Retina (tissue), 1 donor: Measurements from ENCODE around the gene PTPRG.
A peak's percentile ranks its signal among the peaks of the same experiment; 100 is the strongest.

ENCODE experiments used
- DNase-seq: peaks from one replicate; pipeline ENCODE4 v3.0.0-alpha.2; 2016

The PTPRG gene

DNA sequence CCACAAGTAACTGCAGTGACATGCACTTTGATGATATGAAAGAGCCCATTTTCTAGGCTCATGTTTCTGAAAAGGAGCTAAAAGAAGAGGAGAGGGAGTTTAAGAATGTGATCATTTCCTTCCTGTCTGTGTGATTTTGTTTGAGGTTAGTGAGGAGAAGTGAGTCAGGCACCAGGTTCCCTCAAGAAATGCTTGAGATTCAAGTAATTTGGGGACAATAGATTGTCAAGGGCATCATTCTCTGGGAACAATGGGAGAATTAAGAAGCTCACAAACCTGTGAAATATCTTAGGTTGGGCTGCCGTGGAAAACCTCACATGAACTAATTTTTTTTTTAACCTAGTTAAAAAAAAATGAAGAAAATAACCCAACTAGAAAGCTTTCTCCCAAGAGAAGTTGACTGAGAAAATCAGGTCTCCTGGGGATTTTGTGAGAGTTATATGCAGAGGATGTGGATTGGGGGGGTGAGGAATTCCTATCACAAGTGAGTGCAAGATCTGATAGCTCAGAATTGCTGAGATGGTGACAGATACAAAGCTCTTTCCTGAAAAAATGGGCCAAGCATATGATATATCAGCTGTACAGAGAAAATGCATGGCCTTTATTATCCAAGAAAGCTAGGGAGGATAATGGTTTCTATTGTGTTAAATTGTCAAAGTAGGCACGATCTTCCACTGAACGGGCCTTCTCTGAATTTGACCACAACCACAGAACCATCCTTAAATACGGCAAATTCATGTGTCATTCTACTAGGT, 608.7 kb downstream of the PTPRG start:
- no peak for DNase-seq

DNA sequence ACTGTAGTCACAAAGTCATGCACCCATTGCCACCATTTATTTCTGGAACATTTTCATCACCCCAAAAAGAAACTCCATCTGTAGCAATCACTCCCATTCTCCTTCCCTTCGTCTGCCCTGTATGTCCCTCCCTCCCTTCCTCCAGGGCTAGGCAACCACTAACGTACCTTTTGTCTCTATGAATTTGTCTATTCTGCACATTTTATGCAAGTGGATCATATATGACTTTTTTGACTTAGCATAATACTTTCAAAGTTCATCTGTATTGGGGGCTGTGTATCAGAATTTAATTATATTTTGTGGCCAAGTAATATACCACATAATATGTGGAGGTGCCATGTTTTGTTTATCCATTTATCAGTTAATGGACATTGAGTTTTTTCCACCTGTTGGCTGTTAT, 610.4 kb downstream of the PTPRG start:
- DNase-seq: no peak

DNA sequence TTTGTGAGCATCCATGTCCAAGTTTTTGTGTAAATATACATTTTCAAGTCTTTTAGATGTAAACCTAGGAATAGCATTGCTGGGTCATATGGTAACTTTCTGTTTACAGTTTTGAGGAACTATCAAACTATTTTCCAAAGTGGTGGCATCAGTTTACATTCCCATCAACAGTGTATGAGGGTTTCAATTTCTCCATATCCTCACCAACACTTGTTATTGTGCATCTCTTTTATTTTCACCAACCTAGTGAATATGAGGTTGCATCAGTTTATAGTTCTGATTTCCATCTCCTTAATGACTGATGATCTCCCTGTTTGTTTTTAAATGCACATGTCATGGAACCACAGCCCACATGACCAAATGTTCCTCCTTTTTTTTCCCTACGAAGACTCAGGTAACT, 610.8 kb downstream of the PTPRG start:
- no peak for DNase-seq

DNA sequence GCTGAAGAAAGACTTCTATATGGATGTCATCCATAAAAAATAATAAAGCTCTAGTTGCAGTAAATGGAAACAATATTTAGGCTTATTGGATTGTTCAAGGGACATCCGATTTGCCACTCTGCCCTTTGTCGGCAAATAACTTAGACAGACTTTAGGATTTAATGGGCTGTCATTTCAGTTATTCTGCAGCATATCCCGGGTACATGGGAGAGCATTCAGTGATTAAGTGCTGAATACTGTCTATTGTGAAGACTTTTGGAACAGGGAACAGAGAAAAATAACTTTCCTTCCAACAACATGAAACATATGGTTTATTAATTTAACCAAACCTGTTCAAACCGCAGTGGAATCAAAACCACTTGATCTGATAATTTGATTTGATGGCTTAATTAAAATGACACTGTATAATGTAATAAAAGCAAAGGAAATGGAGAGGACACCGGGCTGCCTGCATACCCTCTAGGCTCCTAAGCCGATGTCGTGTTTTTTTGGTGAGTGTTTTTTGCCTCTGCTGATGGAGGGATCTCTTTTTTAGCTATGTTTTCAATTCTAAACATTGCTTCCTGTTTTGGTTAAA, 612.7 kb downstream of the PTPRG start:
- no peak for DNase-seq

DNA sequence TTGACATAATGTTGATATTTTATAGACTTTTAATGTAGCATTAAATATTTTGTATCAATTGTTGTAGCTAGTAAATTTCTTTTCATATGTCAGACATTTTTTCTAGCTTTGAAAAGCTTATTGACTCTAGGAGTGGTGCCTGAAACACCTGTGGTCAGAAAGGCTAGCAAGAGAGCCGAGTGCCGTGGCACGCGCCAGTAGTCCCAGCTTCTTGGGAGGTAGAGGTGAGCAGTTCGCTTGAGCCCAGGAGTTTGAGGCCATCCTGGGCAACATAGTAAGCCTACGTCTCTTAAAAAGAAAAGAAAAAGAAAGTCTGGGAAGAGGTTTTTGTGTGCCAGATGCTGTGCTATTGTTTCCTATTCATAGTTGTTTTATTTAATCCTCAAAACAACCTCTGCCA, 613.8 kb downstream of the PTPRG start:
- no peak for DNase-seq

DNA sequence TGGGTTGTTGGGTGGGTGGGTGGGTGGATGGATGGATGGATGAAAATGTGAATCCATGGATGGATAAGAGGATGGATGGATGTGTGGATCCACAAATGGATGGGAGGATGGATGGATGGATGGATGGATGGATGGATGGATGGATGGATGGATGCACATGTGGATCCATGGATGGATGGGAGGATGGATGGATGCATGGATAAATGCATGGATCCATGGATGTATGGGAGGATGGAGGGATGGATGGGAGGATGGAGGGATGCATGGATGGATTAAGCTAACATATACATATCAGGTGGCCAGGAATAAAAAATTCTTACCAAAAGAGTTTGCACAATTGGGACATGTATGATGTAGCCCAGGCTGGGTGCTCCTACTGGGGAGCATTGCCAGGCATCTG, 616.7 kb downstream of the PTPRG start:
- no peak for DNase-seq

DNA sequence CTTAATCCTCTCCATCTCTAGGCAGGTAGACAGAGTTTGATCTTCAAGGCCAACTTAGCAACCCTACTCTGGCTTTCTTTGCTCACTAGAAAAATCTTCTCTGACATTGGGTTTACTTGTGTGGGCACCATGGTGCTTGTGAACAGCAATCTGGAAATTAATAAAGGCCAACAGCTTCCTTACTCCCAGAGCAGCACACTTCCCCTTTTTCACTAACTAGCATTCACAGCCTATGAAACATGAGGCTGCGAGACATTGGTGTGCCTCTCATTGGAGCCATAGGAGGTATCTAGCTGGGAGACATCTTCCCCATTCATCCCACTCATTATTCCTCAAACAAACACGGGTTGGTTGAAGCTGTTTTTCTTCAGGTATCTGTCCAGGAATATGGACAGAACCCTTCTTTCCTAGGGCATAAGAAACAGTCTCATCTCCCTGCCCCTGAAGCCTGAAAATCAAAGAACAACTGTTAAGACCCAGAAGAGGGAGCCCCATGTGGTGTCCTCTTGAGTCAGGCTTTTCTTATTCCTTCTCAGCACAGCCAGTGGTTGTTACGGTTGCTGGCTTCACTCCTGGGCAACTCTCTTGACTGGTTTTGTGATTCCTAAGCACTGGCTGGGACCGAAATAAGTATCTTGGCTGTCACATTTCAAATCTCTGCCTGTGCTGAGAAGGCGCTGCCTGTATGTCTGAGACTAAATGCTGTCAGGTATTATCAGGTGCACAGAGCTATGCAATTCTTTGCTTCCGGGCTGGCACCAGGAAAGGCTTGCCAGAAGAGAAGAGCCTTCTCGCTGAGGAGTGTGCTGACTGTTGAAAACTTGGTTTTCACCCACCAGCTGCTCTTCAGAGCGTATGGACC, 617.6 kb downstream of the PTPRG start:
- no peak for DNase-seq

DNA sequence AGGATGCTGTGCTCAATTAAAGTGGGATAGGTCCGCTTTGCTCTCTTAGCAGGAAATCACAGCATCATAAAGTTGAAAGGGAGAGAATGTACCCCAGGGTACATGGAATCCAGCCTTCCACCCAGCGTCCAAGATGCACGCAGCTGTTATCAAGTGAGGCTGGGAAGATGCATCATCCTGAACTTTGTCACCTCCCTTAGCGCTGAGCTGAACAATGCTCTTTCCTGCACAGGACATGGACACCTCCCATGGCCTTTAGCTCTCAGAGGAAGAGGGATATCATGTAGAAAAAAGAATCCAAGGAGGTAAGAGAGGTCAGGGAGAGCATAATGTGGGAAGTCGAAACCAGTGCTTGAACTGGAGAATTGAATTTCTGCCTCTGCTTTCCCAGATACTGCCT, 619.1 kb downstream of the PTPRG start:
- no peak for DNase-seq

DNA sequence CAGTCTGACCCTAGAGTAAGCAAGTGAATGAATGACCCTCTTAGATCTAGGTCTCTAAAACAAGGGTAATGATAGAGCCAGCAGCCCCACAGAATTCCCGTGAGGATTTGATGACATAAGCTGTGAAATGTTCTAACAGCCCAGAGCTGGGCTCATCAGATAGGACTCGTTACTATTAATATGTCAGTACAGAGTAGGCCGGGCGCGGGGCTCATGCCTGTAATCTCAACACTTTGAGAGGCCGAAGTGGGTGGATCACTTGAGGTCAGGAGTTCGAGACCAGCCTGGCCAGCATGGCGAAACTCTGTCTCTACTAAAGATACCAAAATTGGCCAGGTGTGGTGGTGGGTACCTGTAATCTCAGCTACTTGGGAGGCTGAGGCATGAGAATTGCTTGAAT, 621.7 kb downstream of the PTPRG start:
- no peak for DNase-seq

DNA sequence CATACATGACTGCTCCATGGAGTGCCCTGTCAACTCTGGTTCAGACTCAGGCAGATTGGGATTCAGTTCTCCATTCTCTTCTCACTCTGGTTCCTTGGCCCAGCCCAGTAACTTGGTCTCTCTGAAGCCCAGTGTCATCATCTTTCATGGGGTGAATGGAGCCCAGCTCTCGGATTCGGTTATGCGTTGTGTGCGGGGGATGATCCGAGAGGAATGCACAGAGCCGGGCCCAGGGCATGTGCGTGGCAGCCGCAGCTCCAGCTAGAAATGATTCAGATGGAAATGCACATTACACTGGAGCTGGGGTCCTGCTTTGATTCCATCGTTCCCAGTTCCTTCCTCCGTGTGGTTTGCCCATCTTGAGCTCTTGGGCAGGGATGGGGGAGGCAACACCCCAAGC, 622.6 kb downstream of the PTPRG start:
- no peak for DNase-seq

DNA sequence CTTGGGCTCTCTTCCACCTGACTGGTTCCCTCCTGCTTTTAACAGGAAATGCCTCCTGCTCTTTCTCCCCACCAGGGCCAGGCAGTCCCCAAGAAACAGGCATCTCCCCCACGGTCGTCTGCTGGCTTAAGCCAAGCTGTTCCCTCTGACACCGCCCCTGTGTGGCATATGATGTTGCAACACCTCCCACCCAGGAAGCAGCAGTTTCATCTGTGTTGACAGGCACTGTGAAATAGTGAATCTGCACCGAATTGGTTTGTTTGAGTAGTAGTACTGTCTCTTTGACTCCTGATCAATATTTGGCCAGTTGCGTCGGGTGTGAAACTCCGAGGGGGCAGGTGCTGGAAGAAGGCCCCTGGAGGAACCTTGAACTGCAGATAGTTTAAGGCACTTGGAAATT, 623.2 kb downstream of the PTPRG start:
- no peak for DNase-seq

DNA sequence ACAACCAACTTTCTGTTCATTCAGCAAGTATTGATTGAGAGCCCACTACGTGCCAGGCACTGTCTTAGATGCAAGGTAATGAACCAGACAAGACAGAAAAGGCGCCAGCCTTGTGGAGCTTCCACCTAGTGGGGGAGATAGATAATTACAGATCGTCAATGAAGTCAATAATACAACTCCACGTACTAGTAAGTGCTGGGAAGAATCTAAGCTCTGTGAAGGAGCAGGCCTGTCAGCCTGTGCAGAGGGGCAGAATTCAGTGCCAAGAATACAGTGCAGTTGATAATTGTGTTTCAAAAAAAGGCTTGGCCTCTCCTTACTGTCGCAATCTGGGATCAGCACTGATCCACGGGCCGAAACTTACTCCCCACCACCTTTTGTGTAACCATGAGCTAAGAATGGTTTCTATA, 625.7 kb downstream of the PTPRG start:
- DNase-seq: no peak

DNA sequence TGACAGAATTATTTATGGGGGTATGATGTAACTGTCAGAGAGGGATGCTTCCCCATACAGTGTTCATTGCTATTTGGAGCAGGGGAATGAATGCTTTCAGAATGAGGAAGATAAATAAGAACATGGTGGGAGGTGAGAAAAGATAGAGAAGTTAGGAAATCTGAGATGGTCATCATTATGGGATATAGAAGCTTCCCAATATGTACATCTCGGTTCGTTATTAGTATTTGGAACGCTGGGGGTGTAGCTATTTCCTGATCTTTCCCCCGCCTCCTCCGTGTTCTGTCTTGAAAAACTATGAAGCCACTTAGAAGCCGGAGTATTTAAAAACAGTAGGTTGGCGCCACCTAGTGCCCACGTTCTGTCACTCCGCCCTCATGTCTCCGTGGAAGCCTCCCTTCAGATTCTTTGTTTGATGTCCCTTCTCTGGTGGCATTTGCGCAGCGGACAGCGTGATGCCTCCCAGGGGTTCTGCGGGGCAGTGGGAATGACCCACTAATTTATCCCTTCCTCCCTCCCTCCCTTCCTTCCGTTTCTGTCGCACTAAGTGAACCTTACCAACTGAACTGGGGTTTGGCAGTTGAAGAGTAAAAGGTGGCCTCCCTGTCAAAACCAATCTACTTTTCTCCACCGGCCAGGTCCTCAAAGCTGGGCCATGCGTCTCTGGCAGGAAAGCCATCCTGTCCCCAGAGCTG, 627.5 kb downstream of the PTPRG start:
- peak; percentile 92 for DNase-seq

DNA sequence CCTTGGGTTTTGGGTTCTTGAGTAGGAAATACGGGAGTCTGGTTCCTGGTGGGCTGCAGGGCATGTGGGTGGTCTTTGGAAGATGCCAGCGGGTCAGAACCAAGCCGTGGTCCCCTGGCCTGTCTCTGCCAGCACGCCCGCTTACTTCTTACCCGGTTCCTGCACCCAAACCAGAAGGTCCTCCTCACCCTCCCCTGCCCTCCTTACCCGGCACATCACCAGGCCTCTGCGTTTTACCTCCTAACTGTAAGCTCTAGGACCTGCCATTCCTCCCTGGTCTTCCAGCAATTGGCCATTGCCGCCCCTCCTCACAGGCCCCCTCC, 628.0 kb downstream of the PTPRG start:
- DNase-seq: no peak

DNA sequence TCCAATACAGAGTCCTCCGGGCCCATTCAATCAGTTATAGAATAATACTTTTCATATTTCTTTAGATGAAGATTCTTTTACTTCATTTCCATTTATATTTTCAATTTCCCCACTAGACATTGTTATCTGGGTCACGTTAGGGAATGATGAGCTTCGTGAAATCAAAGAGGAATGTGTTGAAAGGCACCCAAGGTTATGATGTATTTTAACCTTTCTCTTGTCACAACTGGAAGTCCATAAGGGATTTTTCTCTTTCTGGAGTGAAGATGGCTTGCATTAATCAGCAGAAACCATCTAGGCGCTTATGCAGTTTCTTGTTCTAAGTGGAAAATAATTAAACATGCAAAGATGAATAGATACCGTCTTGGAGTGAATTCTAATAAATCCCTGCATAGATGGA, 631.5 kb downstream of the PTPRG start:
- DNase-seq: no peak

DNA sequence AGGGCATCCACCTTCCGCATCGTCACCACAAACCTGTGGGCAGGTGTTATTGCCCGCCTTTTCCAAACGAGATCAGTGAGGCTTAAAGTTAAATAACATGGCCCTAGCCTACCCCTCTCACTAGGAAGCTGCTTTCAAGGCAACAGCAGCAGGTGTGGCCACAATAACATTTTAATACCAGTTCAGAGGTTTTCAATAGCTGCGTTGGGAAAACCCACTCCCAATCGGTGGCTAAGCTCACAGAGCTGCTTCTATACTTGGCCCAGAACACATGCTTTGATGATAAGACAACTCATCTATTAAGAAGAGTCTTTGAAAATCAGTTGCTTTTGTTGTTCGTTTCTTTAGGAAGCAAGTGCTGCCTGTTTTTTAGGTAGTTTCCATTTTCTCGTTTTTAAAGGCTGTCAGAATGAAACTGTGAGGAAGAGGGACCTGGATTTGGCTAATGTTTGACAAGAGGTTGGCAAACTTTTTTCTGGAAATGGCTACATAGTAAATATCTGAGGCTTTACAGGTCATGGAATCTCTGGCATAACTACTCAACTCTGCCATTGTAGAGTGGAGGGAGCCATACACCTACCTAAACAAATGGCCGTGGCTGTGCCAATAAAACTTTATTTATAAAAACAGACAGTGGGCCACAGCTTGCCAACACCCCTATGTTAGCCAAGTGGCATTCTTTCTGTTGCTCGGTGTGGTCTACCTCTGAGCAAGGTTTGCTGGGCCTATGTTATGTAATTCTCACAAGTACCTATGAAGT, 632.4 kb downstream of the PTPRG start:
- DNase-seq: no peak

DNA sequence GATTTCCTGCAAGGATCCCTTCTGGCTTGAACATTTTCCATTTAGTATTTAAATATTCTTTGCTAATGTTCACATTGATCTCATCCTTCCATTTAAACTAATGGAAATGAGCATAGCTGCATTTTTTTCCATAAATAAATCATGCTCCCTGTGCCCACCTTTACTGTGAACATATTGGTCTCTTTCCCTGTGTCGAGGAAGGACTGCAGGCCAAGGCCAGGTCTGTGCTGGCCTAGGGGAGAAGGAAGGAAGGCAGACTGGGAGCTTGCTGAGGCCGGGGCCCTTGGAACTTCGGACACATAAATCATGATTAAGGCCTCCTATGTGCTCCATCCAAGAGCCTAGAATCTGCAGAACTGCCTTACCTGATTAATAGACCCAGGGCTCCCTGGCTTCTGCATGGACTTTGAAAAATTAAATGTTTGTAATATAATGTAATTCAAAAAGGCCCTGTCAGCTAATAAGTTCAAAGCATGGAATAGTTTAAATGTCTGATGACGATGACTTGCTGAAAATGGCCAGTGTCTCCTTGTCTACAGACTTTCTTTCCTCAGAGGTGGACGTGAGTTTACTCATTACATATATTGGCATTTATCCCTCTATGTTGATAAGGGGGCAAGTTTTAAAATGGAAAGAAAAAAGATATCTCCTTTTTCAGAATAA, 636.1 kb downstream of the PTPRG start:
- DNase-seq: no peak

DNA sequence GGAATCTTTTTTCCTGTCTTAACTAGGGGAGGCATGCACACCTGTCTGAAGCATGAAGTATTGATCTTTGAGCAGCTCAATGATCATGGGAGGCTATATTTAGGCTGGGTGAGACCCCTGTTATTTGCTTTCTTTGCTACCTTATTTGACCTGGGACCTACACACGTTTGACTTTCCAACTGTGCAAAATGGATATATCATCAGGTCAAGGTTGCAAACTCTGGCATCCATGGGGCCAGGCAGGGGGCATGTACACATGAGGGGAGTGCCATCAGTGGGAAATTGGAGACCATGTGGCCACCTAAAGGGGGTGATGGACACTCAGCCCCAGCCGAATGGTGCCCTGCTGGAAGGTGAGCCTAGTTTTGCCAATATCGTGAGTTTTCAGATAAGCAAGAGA, 637.8 kb downstream of the PTPRG start:
- DNase-seq: no peak

DNA sequence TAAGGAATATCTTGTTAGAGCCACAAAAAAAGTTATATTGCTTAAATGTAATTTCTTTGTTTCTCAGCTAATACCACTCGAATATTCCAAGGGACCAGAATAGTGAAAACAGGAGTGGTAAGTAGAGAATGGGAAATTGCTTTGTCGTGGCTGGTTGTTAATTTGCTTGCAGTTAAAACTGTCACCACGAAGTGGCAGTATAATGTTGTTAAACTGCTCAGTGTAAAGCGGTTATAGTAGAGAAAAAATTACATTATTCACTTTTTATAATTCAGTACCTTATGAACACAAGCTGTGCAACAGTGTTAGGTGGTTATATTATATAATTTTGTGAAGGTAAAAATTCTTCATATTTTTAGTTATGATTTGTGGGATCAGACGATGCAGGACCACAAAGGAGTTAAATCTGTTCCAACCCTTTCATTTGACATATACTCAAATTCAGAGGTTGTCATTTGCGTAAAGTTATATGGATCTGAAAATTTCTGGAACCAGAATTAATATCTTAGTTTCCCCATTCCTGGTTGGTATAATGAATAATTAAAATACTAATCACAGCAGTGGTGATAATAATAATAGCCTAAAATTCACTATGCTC, 640.2 kb downstream of the PTPRG start:
- peak; percentile 49 for DNase-seq

DNA sequence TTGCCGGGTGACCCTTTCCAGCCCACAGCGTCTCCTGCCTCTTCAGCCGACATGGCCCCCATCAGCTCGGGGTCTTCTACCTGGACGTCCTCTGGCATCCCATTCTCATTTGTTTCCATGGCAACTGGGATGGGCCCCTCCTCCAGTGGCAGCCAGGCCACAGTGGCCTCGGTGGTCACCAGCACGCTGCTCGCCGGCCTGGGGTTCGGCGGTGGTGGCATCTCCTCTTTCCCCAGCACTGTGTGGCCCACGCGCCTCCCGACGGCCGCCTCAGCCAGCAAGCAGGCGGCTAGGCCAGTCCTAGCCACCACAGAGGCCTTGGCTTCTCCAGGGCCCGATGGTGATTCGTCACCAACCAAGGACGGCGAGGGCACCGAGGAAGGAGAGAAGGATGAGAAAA, 641.8 kb downstream of the PTPRG start:
- no peak for DNase-seq

DNA sequence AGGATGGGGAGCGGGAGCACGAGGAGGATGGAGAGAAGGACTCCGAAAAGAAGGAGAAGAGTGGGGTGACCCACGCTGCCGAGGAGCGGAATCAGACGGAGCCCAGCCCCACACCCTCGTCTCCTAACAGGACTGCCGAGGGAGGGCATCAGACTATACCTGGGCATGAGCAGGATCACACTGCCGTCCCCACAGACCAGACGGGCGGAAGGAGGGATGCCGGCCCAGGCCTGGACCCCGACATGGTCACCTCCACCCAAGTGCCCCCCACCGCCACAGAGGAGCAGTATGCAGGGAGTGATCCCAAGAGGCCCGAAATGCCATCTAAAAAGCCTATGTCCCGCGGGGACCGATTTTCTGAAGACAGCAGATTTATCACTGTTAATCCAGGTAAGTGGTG, 642.2 kb downstream of the PTPRG start:
- DNase-seq: no peak

DNA sequence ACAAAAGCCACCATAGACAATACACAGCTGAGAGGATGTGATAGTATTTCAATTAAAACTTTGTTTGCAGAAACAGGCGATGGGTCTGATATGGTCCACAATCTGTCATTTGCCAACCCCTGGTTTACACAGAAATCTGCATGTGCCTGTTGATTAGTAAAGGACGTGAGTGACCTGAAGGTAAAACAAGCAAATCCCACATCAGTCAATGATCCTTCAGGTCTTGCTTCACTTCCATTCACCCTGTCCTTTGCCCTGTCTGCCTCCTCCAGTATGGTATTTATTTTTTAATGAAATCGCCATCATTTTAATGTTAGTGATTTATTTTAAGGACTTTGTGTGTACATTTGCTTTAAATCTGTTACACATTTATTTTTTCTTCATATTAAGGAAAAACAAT, 645.8 kb downstream of the PTPRG start:
- DNase-seq: no peak
